SIG-M5 treated with dmso at 0.1 percent for 504 hours (cell line): ENCODE results near the gene LRRC8C.

Source experiments
- DNase-seq: peaks from one replicate; lab custom pipeline; 2025; ENCODE audit not compliant: unreplicated experiment; lab: John Stamatoyannopoulos, UW

Gene LRRC8C

GRCh38 chr1:89761338-89761737, 128.4 kb downstream of the LRRC8C start:
- DNase-seq: no peak

GRCh38 chr1:89761901-89762300, 129.0 kb downstream of the LRRC8C start:
- DNase-seq: no peak

GRCh38 chr1:89762386-89762778, 129.5 kb downstream of the LRRC8C start:
- no peak for DNase-seq

- peak; percentile 74 for DNase-seq
These were observed 130.1 kb downstream of the LRRC8C start for GRCh38 chr1:89762779-89763648.

GRCh38 chr1:89763649-89763986, 130.7 kb downstream of the LRRC8C start:
- DNase-seq: no peak

GRCh38 chr1:89765774-89766173, 132.9 kb downstream of the LRRC8C start:
- no peak for DNase-seq

- DNase-seq: no peak
These were observed 134.7 kb downstream of the LRRC8C start for GRCh38 chr1:89767618-89768017.
